Vagina (tissue), 2 donors: ENCODE data around the gene NOTCH4.

Source experiments
- POLR2A ChIP-seq, 2 donors: fragments of 450-650 bp; IDR thresholded peaks; one replicate each; pipeline ENCODE4 v1.6.1; 2017; ENCODE audit warnings: antibody characterized with exemption in 2 of 2, mild to moderate bottlenecking in 2 of 2, moderate library complexity in 2 of 2
- POLR2AphosphoS5 ChIP-seq, 2 donors: sonication (generic); formaldehyde crosslinking; IDR thresholded peaks; one replicate each; pipeline ENCODE4 v1.9.0; 2017; ENCODE audit warnings: antibody characterized with exemption in 2 of 2, mild to moderate bottlenecking in 2 of 2, low read depth in 1 of 2; ENCODE audit not compliant: insufficient read depth in 1 of 2
- TF ChIP-seq, protein P1 (sequence below), 3 experiments: fragments of 450-650 bp in 2 of 3; fragments of 200-600 bp in 1 of 3; sonication (generic) in 1 of 3; IDR thresholded peaks; one replicate each; pipeline ENCODE4 v1.5.1; 2017 to 2019; ENCODE audit warnings: antibody characterized with exemption in 3 of 3, mild to moderate bottlenecking in 2 of 3, moderate library complexity in 2 of 3

DNA sequence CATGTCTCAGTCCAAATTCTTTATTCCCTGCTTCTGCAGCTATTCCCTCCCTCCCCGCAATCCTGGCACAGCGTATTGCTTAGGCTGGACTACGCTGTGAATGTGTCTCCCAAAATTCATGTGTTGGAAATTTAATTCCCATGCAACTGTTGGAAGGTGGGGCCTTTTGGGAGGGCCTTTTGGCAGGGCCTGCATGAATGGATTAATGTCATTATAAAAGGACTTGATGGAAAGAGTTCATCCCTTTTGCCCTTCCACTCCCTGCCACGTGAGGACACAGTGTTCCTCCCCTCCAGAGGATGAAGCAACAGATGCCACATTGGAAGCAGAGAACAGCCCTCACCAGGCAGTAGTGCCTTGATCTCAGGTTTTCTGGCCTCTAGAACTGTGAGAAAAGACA lies 20.4 kb upstream of the NOTCH4 start:
- TF ChIP-seq POLR2AphosphoS5 (IDR thresholded peaks at IDR 0.05; ENCODE audit: insufficient read depth in 1 of 2, low read depth in 1 of 2) (peak in 1 of 2 donors; percentile 75), POLR2A (IDR thresholded peaks at IDR 0.05) (peak in 1 of 2 donors; percentile 46)
- TF ChIP-seq, protein P1, sequence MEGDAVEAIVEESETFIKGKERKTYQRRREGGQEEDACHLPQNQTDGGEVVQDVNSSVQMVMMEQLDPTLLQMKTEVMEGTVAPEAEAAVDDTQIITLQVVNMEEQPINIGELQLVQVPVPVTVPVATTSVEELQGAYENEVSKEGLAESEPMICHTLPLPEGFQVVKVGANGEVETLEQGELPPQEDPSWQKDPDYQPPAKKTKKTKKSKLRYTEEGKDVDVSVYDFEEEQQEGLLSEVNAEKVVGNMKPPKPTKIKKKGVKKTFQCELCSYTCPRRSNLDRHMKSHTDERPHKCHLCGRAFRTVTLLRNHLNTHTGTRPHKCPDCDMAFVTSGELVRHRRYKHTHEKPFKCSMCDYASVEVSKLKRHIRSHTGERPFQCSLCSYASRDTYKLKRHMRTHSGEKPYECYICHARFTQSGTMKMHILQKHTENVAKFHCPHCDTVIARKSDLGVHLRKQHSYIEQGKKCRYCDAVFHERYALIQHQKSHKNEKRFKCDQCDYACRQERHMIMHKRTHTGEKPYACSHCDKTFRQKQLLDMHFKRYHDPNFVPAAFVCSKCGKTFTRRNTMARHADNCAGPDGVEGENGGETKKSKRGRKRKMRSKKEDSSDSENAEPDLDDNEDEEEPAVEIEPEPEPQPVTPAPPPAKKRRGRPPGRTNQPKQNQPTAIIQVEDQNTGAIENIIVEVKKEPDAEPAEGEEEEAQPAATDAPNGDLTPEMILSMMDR (IDR thresholded peaks at IDR 0.05) = no peak
